GM19328 (cell line): ENCODE data around the gene UGT1A7.
"Not testable (repeated sequence)": the region's sequence is repeated elsewhere in the genome, so short reads cannot be mapped to it uniquely, and the experiment has no call there.

Source experiments
- ATAC-seq: cut with Tn5 transposase; IDR thresholded peaks from one replicate; pipeline ENCODE4 v1.9.1; 2021; ENCODE audit warnings: mild to moderate bottlenecking, moderate library complexity; ENCODE audit not compliant: unreplicated experiment

Gene UGT1A7

GRCh38 chr2:233681521-233682099, at the start of gene UGT1A7:
TSS of gene UGT1A7 (plus strand) at chr2:233681901. CDS start at chr2:233681938, 37 bp downstream.
- no peak for ATAC-seq

- not testable (repeated sequence) for ATAC-seq
Observed at GRCh38 chr2:233636306-233636705, 45.4 kb upstream of the UGT1A7 start, which contains the start of gene UGT1A10. TSS of gene UGT1A10 (plus strand) at chr2:233636448. CDS start at chr2:233636523, 75 bp downstream.

GRCh38 chr2:233638836-233639235, 42.9 kb upstream of the UGT1A7 start:
- no peak for ATAC-seq

- ATAC-seq = no peak
Observed at GRCh38 chr2:233639860-233640259, 41.8 kb upstream of the UGT1A7 start.

- no peak for ATAC-seq
Observed at GRCh38 chr2:233643128-233643527, 38.6 kb upstream of the UGT1A7 start.

- not testable (repeated sequence) for ATAC-seq
Observed at GRCh38 chr2:233646033-233646432, 35.7 kb upstream of the UGT1A7 start.

GRCh38 chr2:233650981-233651380, 30.7 kb upstream of the UGT1A7 start:
- ATAC-seq = no peak

GRCh38 chr2:233651430-233651829, 30.3 kb upstream of the UGT1A7 start:
- ATAC-seq = no peak

GRCh38 chr2:233654501-233654900, 27.2 kb upstream of the UGT1A7 start:
- ATAC-seq = no peak

- ATAC-seq = no peak
Observed at GRCh38 chr2:233655043-233655442, 26.7 kb upstream of the UGT1A7 start.

GRCh38 chr2:233655943-233656342, 25.8 kb upstream of the UGT1A7 start:
- ATAC-seq = not testable (repeated sequence)

- no peak for ATAC-seq
Observed at GRCh38 chr2:233656443-233656842, 25.3 kb upstream of the UGT1A7 start.

GRCh38 chr2:233658610-233659009, 23.1 kb upstream of the UGT1A7 start:
- no peak for ATAC-seq

- no peak for ATAC-seq
Observed at GRCh38 chr2:233663911-233664310, 17.8 kb upstream of the UGT1A7 start.

- ATAC-seq = no peak
Observed at GRCh38 chr2:233668605-233669260, 13.0 kb upstream of the UGT1A7 start.

- ATAC-seq = no peak
Observed at GRCh38 chr2:233671290-233672161, 10.2 kb upstream of the UGT1A7 start, which contains the start of gene UGT1A9. TSS of gene UGT1A9 (plus strand) at chr2:233671898. CDS start at chr2:233671935, 37 bp downstream.

- no peak for ATAC-seq
Observed at GRCh38 chr2:233672886-233673285, 8.8 kb upstream of the UGT1A7 start.

- no peak for ATAC-seq
Observed at GRCh38 chr2:233673896-233674295, 7.8 kb upstream of the UGT1A7 start.

- ATAC-seq = no peak
Observed at GRCh38 chr2:233674314-233674713, 7.4 kb upstream of the UGT1A7 start.

- ATAC-seq = no peak
Observed at GRCh38 chr2:233674995-233675394, 6.7 kb upstream of the UGT1A7 start.

GRCh38 chr2:233676046-233676445, 5.7 kb upstream of the UGT1A7 start:
- ATAC-seq = no peak
